GM19438 (cell line): ENCODE measurements around the gene SMYD5.
A peak's percentile ranks its signal among the peaks of the same experiment; 100 is the strongest.

ENCODE experiments used
- ATAC-seq: cut with Tn5 transposase; IDR thresholded peaks from one replicate; pipeline ENCODE4 v1.9.1; 2021; ENCODE audit warnings: low read depth; ENCODE audit not compliant: unreplicated experiment

SMYD5 gene

GRCh38 chr2:73203055-73203681 lies 10.9 kb upstream of the SMYD5 start:
- ATAC-seq, result no peak

DNA sequence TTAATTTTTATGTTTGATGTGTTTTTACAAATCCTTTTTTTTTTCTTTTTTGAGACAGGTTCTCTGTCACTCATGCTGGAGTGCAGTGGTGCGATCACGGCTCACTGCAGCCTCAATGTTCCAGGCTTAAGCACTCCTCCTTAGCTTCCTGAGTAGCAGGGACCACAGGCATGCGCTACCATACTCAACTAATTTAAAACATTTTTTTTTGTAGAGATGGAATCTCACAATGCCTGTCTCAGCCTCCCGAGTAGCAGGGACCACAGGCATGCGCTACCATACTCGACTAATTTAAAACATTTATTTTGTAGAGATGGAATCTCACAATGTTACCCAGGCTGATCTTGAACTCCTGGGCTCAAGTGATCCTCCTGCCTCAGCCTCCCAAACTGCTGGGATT lies 8.4 kb upstream of the SMYD5 start:
- no peak for ATAC-seq

GRCh38 chr2:73208258-73208657 lies 5.8 kb upstream of the SMYD5 start:
- ATAC-seq, result no peak

DNA sequence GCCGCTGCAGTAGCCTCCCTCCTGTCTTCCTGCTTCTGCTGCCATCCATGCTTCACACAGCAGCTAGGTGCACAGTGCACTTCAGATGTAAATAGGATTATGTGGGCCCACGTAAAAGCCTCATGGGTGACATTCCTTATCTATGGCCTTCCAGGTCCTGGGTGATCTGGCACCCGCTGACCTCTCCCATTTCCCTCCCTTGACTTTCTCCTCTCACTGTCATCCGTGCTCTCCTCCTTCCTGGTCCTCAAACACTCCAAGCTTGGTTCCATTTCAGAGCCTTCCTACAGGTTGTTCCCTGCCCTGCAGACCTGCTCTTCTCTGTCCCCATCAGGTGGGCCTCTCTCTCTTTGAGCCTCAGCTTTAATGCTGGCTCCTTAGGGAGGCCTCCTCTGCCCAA lies 4.0 kb upstream of the SMYD5 start:
- ATAC-seq, result no peak

DNA sequence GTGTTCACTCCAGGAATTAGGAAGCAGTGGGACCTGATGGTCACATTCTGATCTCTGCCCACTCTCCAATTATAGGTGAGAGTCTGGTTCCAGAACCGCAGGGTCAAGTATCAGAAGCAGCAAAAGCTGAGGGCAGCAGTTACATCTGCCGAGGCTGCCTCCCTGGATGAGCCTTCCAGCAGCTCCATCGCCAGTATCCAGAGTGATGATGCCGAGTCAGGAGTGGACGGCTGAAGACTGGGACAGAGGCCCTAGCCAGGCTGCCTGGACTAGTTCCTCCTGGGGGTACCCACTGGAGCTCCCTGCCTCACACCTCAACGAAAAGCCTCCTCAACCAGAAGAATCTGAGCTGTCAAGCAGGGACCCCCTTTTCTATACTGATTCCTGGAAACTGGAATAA lies 3.3 kb upstream of the SMYD5 start:
- no peak for ATAC-seq

GRCh38 chr2:73212098-73212447 lies 2.0 kb upstream of the SMYD5 start:
- ATAC-seq, result no peak

- ATAC-seq, result peak; percentile 49
These were observed 1.4 kb upstream of the SMYD5 start for GRCh38 chr2:73212448-73213176.

GRCh38 chr2:73215254-73215653 lies 1.2 kb downstream of the SMYD5 start:
- ATAC-seq, result no peak

GRCh38 chr2:73217160-73217559 lies 3.1 kb downstream of the SMYD5 start:
- no peak for ATAC-seq

DNA sequence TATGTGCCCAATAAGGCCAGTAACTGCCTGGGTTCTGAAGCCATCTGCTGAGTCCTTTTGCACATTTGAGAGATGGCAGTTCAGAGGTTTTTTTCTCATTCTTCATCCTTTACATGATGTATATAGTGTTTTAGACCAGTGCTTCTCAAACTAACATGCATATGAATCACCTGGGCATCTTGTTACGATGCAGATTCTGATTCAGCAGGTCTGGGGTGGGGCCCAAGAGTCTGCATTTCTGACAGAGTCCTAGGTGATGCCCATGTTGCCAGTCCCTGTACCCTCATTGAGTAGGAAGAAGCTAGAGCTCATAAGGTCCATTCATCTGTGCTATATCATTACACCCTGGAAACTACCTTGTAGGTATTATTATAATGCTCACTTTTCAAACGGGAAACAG lies 3.8 kb downstream of the SMYD5 start:
- ATAC-seq, result no peak

DNA sequence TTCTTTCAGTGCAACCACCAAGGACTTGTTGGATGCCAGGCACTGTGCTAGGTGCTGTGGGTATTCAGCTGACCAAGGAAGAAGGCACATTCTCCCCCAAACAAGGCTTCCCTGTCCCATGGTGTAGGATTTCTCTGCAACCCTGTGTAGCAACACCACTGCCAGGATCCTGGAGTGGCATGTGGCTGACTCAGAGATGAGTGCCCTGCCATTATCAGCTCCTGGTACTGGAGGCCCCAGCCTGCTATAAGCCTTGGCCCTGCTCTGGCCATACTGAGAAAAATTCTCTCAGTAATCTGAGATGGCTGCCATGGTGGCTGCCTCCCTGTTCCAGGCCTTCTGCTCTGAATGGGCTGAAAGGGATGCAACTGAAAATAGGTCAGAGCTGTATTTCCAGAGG lies 4.3 kb downstream of the SMYD5 start:
- ATAC-seq, result no peak

- ATAC-seq, result no peak
These were observed 9.8 kb downstream of the SMYD5 start for GRCh38 chr2:73223821-73224220.

DNA sequence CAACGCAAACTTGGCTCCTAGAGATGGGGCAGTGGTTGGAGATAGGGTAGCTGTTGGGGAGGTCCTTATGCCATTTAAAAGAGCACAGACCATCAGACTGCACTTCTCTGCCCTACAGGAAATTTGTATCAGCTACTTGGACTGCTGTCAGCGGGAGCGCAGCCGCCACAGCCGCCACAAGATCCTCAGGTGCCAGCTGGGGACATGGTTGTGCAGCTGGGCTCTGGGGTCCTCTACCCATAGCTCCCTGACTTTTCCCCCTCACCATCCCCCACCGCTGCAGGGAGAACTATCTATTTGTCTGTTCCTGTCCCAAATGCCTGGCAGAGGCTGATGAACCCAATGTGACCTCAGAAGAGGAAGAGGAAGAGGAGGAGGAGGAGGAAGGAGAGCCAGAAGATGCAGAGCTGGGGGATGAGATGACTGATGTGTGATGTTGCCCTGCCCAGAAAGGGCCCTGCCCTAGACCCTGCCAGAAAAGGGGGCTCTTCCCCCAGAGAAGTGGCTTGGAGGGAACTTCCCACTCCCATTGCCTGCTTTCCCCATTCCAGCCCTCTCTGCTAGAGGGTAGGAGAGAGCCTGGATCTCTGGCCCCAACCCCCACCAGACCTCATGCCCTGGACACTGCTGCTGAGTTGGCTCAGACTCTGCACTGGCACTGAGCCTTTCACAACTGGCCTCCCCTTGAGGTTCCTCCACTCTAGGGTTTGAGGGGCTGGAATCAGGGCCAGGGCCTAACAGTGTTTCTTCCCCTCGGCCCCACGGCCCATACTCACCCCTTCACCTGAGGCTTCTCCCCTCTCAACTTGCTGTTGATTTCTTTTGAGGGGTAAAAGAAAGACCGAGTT lies 11.7 kb downstream of the SMYD5 start:
- no peak for ATAC-seq

- no peak for ATAC-seq
These were observed 13.0 kb downstream of the SMYD5 start for GRCh38 chr2:73227086-73227485.

- no peak for ATAC-seq
These were observed 14.6 kb downstream of the SMYD5 start for GRCh38 chr2:73228631-73229030.

- ATAC-seq, result peak; percentile 15
These were observed 18.5 kb downstream of the SMYD5 start for GRCh38 chr2:73232403-73233153.

DNA sequence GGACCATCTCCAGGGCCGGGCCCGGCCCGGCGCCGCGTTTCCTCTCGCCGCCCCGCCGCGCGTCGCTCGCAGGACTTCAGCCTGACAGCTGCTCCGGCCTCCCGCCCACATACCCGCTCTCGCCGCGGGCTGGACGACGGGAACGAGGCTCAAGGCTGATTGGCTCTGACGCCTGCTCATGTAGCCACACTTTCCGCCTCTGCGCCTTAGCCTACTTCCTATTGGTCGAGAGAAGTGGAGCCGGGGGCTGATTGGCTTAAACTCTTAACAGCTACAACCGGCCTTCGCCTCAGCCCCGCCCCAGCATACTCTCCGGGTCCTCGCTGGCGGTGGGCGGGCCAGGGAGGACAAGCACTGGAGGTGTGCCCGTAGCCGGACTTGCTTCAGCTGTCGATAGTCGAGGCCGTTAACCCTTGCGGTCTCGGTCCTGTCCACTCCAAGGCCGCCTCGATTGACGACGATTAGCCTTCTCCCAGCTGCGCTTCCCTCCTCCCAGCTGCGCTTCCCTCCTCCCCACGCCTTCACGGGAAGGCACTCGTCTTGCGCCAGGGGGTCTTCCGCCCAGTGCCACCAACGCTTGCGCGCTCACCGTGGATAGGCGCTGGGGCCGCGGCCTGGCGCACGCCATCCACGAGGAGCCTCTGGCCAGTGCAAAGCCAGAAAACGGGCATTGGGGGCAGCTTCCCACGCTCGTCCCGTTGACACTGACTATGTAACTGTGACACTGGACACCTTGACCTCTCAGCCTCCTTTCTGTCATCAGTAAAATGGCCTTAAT lies 19.3 kb downstream of the SMYD5 start, which contains the start of gene PRADC1:
TSS of gene PRADC1 (minus strand) at position 86 of the 778 bp plus-strand sequence. CDS start at position 7, 79 bp downstream.
- peak; percentile 87 for ATAC-seq

DNA sequence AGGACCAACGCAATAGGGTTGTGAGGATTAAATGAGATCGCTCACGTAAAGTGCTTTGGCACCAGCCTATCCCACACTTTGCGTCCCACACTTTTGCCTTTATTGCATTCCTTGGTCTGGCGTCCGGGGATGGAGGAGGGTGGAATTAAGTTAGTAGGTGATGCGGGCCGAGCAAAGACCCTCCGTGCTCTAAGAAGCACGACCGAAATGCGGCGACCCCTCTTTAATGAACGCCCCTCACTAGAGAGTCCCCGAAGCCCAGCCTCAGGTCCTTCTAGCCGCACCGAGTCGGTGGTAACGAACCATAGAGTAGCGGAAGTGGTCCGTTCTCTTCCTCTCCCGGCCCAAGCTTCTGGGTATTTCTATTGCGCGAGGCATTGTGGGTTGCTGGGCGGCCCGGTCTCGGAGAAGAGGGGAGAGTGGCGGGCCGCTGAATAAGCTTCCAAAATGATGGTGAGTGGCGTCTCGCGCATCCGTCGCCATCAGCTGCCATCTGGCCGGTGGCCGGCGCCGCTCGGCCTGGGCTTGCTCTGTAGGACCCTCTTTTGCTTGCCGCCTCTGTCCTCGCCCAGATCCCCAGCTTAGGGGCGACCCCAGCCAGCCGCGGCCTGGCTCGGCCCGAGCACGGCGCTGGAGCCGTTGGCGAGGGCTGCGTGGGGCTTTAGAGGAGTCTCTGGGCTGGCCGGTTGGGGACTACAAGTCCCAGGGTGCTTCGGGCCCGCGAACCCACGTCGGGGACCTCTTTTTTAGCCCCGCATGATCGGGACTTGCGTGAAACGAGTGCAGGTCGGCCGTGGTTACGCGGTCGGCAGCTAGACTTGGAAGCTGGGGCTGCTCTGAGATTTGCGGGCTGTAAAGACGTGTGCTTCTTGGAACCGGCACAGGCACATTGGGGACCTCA lies 20.1 kb downstream of the SMYD5 start, which contains the start of gene CCT7:
TSS of gene CCT7 (plus strand) at position 377 of the 901 bp plus-strand sequence. CDS start at position 448, 71 bp downstream.
- ATAC-seq, result peak; percentile 57
